H9 (cell line): ENCODE data around the gene RDM1. TPM values are rescaled to one million over a fixed set of nuclear protein-coding genes. Genes with fewer than 3 reads are reported as not detected.

Source experiments
- DNase-seq: peaks from one replicate; pipeline ENCODE4 v3.0.0-alpha.2; 2017
- H2AFZ ChIP-seq: one replicate; pipeline ENCODE4 v1.6.1; 2013; ENCODE audit warnings: mild to moderate bottlenecking, low read length, control low read depth, moderate library complexity
- H2AK5ac ChIP-seq: 2 replicates; pipeline ENCODE4 v1.6.1; 2013; ENCODE audit warnings: low read length, control low read depth, mixed read lengths; ENCODE audit not compliant: insufficient read length
- H2BK120ac ChIP-seq: one replicate; pipeline ENCODE4 v1.6.1; 2013; ENCODE audit warnings: low read depth, mild to moderate bottlenecking, low read length, control low read depth, inconsistent platforms; ENCODE audit not compliant: poor library complexity, severe bottlenecking
- H2BK12ac ChIP-seq: 2 replicates; pipeline ENCODE4 v1.6.1; 2013; ENCODE audit warnings: low read length, control low read depth, mixed read lengths, low read depth; ENCODE audit not compliant: insufficient read length
- H2BK15ac ChIP-seq: 2 replicates; pipeline ENCODE4 v1.6.1; 2013; ENCODE audit warnings: low read depth, low read length, control low read depth
- H2BK20ac ChIP-seq: one replicate; pipeline ENCODE4 v1.6.1; 2013; ENCODE audit warnings: low read depth, mild to moderate bottlenecking, low read length, control low read depth, inconsistent platforms; ENCODE audit not compliant: poor library complexity, severe bottlenecking
- H2BK5ac ChIP-seq: 2 replicates; pipeline ENCODE4 v1.6.1; 2013; ENCODE audit warnings: low read length, control low read depth, mixed read lengths; ENCODE audit not compliant: insufficient read length
- H3K14ac ChIP-seq: 2 replicates; pipeline ENCODE4 v1.6.1; 2013; ENCODE audit warnings: low read length, control low read depth; ENCODE audit not compliant: insufficient read depth
- H3K18ac ChIP-seq: 2 replicates; pipeline ENCODE4 v1.6.1; 2013; ENCODE audit warnings: low read depth, mild to moderate bottlenecking, mixed read lengths, low read length, control low read depth; ENCODE audit not compliant: insufficient read length
- H3K23ac ChIP-seq: 2 replicates; pipeline ENCODE4 v1.6.1; 2013; ENCODE audit warnings: low read length, control low read depth, mixed read lengths, low read depth; ENCODE audit not compliant: insufficient read length
- H3K23me2 ChIP-seq: 2 replicates; pipeline ENCODE4 v1.6.1; 2013; ENCODE audit warnings: low read depth, mild to moderate bottlenecking, mixed read lengths, low read length, control low read depth; ENCODE audit not compliant: insufficient read length, poor library complexity, severe bottlenecking
- H3K27ac ChIP-seq: 2 replicates; pipeline ENCODE4 v1.5.1; 2013; ENCODE audit warnings: low read length, control low read depth, mixed read lengths, low read depth; ENCODE audit not compliant: insufficient read length
- H3K27me3 ChIP-seq: 2 replicates; pipeline ENCODE4 v1.6.1; 2013; ENCODE audit warnings: low read length, control low read depth, inconsistent platforms; ENCODE audit not compliant: insufficient read depth
- H3K4ac ChIP-seq: 2 replicates; pipeline ENCODE4 v1.6.1; 2013; ENCODE audit warnings: low read depth, mild to moderate bottlenecking, control low read depth, inconsistent platforms, low read length, moderate library complexity
- H3K4me1 ChIP-seq: 2 replicates; pipeline ENCODE4 v1.6.1; 2013; ENCODE audit warnings: low read length, control low read depth, inconsistent platforms; ENCODE audit not compliant: insufficient read depth
- H3K4me2 ChIP-seq: 2 replicates; pipeline ENCODE4 v1.6.1; 2013; ENCODE audit warnings: low read length, control low read depth, mixed read lengths; ENCODE audit not compliant: insufficient read length, insufficient read depth
- H3K56ac ChIP-seq: 2 replicates; pipeline ENCODE4 v1.6.1; 2013; ENCODE audit warnings: low read depth, mild to moderate bottlenecking, mixed read lengths, low read length, control low read depth; ENCODE audit not compliant: insufficient read length
- H3K79me1 ChIP-seq: 2 replicates; pipeline ENCODE4 v1.6.1; 2013; ENCODE audit warnings: low read depth, mild to moderate bottlenecking, moderate library complexity, low read length, control low read depth, inconsistent platforms; ENCODE audit not compliant: insufficient read depth, poor library complexity, severe bottlenecking
- H3K79me2 ChIP-seq: 2 replicates; pipeline ENCODE4 v1.6.1; 2013; ENCODE audit warnings: low read length, control low read depth, inconsistent platforms; ENCODE audit not compliant: insufficient read depth
- H3K9ac ChIP-seq: 2 replicates; pipeline ENCODE4 v1.6.1; 2013; ENCODE audit warnings: low read length, control low read depth, mixed read lengths; ENCODE audit not compliant: insufficient read length; ENCODE audit errors: extremely low read depth
- H3K9me3 ChIP-seq: one replicate; pipeline ENCODE4 v1.6.1; 2013; ENCODE audit warnings: low read depth, low read length, inconsistent platforms; ENCODE audit not compliant: control insufficient read depth
- H3T11ph ChIP-seq: one replicate; pipeline ENCODE4 v1.6.1; 2013; ENCODE audit warnings: mild to moderate bottlenecking, low read length, control low read depth, inconsistent platforms
- H4K20me1 ChIP-seq: one replicate; pipeline ENCODE4 v1.6.1; 2013; ENCODE audit not compliant: control insufficient read depth, insufficient read length, insufficient read depth
- H4K5ac ChIP-seq: 2 replicates; pipeline ENCODE4 v1.6.1; 2013; ENCODE audit warnings: low read depth, mild to moderate bottlenecking, mixed read lengths, low read length, control low read depth; ENCODE audit not compliant: insufficient read length
- H4K8ac ChIP-seq: replicated peaks from 2 replicates; pipeline ENCODE4 v1.6.1; 2013; ENCODE audit warnings: low read length, control low read depth, mixed read lengths, low read depth; ENCODE audit not compliant: insufficient read length
- H4K91ac ChIP-seq: 2 replicates; pipeline ENCODE4 v1.6.1; 2013; ENCODE audit warnings: low read depth, mild to moderate bottlenecking, moderate library complexity, mixed read lengths, low read length, control low read depth; ENCODE audit not compliant: insufficient read length
- H3K27ac Mint-ChIP-seq, 3 experiments: 2 replicates in 2 of 3; 3 replicates in 1 of 3; pipeline ENCODE4 v1.8.0; 2020 to 2021; ENCODE audit warnings: mixed read lengths in 3 of 3, mild to moderate bottlenecking in 1 of 3, moderate library complexity in 1 of 3
- H3K27me3 Mint-ChIP-seq: 2 replicates; pipeline ENCODE4 v1.8.0; 2021; ENCODE audit warnings: low read depth, mild to moderate bottlenecking, moderate library complexity, mixed read lengths
- H3K36me3 Mint-ChIP-seq, 3 experiments: 2 replicates in 2 of 3; 3 replicates in 1 of 3; pipeline ENCODE4 v1.8.0; 2020 to 2021; ENCODE audit warnings: low read depth in 3 of 3, mixed read lengths in 3 of 3; ENCODE audit not compliant: insufficient read depth in 1 of 3
- H3K4me1 Mint-ChIP-seq, 2 experiments: 2 replicates each; pipeline ENCODE4 v1.8.0; 2020; ENCODE audit warnings: mixed read lengths in 2 of 2
- H3K4me3 Mint-ChIP-seq, 2 experiments: 2 replicates in 1 of 2; 3 replicates in 1 of 2; pipeline ENCODE4 v1.8.0; 2020 to 2021; ENCODE audit warnings: mild to moderate bottlenecking in 2 of 2, mixed read lengths in 2 of 2, moderate library complexity in 1 of 2
- H3K9me3 Mint-ChIP-seq, 2 experiments: 2 replicates in 1 of 2; 3 replicates in 1 of 2; pipeline ENCODE4 v1.8.0; 2020; ENCODE audit warnings: mild to moderate bottlenecking in 2 of 2, mixed read lengths in 2 of 2, moderate library complexity in 1 of 2
- CTCF ChIP-seq: fragments of 200-600 bp; sonication (generic); conservative IDR thresholded peaks from 3 replicates; pipeline ENCODE4 v1.8.0; 2021; ENCODE audit warnings: antibody characterized with exemption, mild to moderate bottlenecking
- WGBS: extraction: QIAGEN DNeasy Blood & Tissue Kit; methylation state at CpG from one replicate; pipeline ENCODE4 v1.1.7; 2013; ENCODE audit warnings: missing lambda C conversion rate, low lambda C conversion rate, mixed read lengths; ENCODE audit not compliant: insufficient read length; ENCODE audit errors: extremely low coverage; 5-methylcytosine and 5-hydroxymethylcytosine counted together
- total RNA-seq: library from RNA; stranded (reverse); gene quantifications from 2 replicates; pipeline ENCODE4 v1.2.1, GENCODE V29; 2021

Gene RDM1
- total RNA-seq, 1 experiment from 2014 or later = 9.0 TPM

GRCh38 chr17:35892091-35893035 is 38.2 kb downstream of the RDM1 start:
- TF ChIP-seq CTCF = no peak
- Histone ChIP-seq H2BK20ac (no peak overlapping the region), H2AFZ (no peak overlapping the region), H4K20me1 (no peaks in the 10 kb centered on the region), H3K9ac (no peak overlapping the region), H3K4me2 (no peak overlapping the region), H4K8ac (no peak overlapping the region), H4K91ac (no peak overlapping the region), H3K4ac (no peak overlapping the region), H3K14ac (no peak overlapping the region; the same call in 1 of the 2 replicates), H3K27me3 (no peaks in the 10 kb centered on the region), H2BK12ac (no peak overlapping the region), H2BK15ac (no peak overlapping the region), H3K56ac (no peak overlapping the region), H3K9me3 (no peaks in the 10 kb centered on the region), H4K5ac (no peak overlapping the region), H3K27ac (no peak overlapping the region), H3K23ac (no peak overlapping the region), H2AK5ac (no peak overlapping the region), H3K79me2 (no peaks in the 10 kb centered on the region), H3K79me1 (no peaks in the 10 kb centered on the region), H2BK120ac (no peak overlapping the region), H2BK5ac (no peak overlapping the region), H3K4me1 (peaks cover 2% of the 10 kb centered on the region; the same call in 1 of the 2 replicates), H3T11ph (no peak overlapping the region), H3K18ac (no peak overlapping the region), H3K23me2 (no peaks in the 10 kb centered on the region)
- H3K9me3 Mint-ChIP-seq = no peaks in the 10 kb centered on the region
- no peak overlapping the region; a peak in 2 of 7 replicates for H3K27ac Mint-ChIP-seq
- H3K36me3 Mint-ChIP-seq = no peaks in the 10 kb centered on the region
- no CpG with 5 or more reads among the region's 6 CpGs for WGBS
- peaks cover 15 to 20% of the 10 kb centered on the region in 2 experiments for H3K4me1 Mint-ChIP-seq
- no peak for DNase-seq
- no peak overlapping the region for H3K4me3 Mint-ChIP-seq
- no peaks in the 10 kb centered on the region for H3K27me3 Mint-ChIP-seq
